GM18511 (cell line): Measurements from ENCODE around the gene RBM18.

Experiments
- ATAC-seq: cut with Tn5 transposase; IDR thresholded peaks from one replicate; pipeline ENCODE4 v1.9.1; 2021; ENCODE audit warnings: mild to moderate bottlenecking, moderate library complexity; ENCODE audit not compliant: unreplicated experiment

RBM18 gene

GRCh38 chr9:122261469-122261881, 3.2 kb downstream of the RBM18 start:
- ATAC-seq, result no peak

GRCh38 chr9:122258886-122259415, 5.7 kb downstream of the RBM18 start:
- ATAC-seq, result no peak

DNA sequence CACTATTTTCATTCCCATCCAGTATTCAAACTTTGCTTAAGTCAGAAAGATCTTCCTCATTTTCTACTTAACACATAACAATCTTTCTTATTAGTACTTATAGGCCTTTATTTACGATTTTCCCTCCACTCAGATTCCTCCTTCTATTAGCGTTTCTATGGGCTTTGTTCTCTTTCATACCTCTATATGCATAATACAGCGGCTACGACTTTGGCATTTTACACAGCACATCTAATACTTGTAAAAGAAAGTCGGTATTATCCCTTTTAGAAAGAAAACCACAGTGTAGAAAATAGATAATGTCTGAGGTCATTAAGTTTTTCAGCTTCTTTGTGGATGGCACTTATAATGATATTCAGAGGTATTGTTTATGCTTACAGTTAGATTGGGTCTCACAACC, 8.4 kb downstream of the RBM18 start:
- ATAC-seq, result no peak

GRCh38 chr9:122254761-122255160, 9.9 kb downstream of the RBM18 start:
- no peak for ATAC-seq

GRCh38 chr9:122252796-122253195, 11.8 kb downstream of the RBM18 start:
- no peak for ATAC-seq

GRCh38 chr9:122251351-122251750, 13.3 kb downstream of the RBM18 start:
- ATAC-seq, result no peak

DNA sequence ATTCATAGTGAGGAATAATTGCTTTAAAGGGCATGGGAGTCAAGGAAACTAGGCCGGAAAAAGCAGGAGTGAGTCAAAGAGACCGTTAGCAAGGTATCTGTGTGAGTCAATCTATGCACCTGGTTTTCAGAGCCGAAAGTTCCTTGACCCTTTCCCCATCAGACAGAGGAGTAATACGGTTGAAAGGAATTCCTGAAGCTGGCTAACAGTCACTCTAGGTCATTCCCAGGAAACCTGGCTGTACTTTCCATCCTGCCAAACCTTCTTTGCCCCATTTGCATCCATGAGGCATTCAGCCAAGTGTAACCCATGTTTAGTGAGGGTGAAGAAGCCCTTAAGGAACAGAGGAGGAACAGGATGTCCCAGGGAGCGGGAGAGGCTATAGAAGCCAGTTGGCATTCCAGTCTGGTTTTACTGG, 16.2 kb downstream of the RBM18 start:
- no peak for ATAC-seq

GRCh38 chr9:122246666-122247065, 18.0 kb downstream of the RBM18 start:
- no peak for ATAC-seq

DNA sequence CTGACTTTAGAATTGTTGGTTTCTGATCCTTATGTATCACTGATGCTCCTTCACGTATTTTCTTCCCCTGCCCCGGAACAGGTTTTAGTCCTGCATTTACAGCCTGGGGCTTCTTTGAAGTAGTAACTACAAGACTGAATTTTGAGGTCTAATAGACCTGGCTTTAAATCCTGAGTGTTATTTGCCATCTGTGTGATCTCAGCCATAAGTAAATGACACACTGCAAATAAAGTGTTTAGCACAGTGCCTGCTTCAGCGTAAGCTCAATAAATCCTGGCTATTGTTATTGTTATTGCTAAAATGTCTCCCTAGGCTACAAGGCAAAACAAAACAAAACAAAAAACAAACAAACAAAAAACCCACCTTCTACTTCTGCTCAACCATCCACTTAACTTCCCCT, 20.3 kb downstream of the RBM18 start:
- ATAC-seq, result no peak

DNA sequence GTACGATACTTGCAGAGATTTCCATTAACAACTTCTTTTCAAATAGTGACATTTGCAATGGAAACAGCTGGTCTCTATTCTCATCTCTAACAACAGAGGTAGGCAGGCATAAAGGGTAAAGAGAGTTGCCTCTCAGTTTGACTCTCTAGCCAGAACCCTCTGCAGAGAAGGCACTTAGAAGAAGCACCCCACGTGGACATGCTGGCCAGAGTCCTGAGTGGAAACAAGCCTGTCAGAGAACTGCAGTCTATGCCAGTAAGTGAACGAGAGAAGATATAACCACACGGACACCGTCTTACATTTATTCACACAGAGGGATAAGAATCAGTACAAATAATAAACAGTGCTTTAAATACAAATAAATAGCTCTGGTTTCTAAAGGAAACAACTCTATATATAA, 24.9 kb downstream of the RBM18 start:
- ATAC-seq, result no peak

DNA sequence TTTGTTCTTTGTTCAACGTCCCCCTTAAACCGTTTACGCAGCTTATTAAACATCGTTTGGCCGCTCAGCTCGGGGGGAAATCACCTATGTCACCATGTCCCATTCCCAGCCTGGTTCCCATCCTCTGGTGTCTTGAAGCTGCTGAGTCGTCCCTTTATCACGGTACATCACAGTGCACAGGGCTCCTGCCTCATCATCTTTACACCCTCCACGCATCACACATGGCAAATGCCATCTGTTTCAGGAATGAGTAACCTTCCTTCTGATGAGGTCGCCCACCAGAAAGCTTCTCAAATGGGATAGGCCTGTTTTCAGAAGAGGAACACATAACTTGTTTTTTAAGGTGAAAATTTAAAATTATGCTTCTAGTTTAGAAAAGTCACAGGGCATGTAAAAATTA, 28.0 kb downstream of the RBM18 start:
- no peak for ATAC-seq

- ATAC-seq, result no peak
Observed at GRCh38 chr9:122234022-122234748, 30.5 kb downstream of the RBM18 start.

- no peak for ATAC-seq
Observed at GRCh38 chr9:122232796-122233306, 31.8 kb downstream of the RBM18 start.

GRCh38 chr9:122229485-122229837, 35.2 kb downstream of the RBM18 start:
- ATAC-seq, result no peak

DNA sequence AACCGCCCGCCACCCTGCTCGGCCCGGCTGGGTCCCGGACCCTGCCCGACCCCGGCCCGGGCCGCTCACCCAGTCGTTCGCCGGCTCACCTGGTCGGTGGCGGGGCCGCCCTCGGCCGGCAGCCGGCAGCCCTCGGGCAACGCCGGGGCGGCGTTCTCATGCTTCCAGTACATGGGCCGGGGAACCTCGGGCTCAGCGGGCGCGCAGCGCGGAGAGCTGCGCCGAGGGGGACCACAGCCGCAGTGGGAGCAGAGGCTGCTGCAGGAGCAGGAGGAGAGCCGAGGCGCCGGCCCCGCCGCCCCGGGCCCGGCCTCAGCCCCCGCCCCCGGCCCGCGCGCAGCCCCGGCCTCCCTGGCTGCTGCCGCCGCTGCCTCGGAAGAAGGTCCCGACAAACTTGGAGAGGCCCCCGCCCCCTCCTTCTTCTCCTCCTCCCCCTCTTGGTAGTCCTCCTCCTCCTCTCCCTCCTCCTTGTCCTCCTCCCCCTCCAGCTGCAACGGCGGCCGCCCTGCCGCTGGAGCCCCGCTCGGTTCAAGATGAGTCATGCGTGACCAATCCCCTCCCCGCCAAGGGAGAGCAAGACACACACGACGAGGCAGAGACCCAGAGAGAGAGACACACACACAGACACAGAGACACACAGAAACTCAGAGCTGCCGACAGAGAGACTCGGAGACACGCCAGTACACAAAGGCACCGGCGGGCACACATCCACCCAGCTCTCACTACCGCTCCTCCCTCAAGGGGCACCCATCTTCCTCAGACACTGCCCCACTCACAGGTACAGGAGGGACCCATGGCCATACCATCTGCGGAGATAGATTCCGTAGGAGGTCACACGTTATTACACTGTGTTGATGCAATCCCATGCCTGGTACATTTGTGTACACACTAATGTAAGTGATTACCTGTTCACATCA, 35.8 kb downstream of the RBM18 start, which contains the start of gene LHX6:
Gene LHX6 (minus strand): TSS at position 390 of the 917 bp plus-strand sequence. CDS start 217 bp downstream, at position 173.
- no peak for ATAC-seq

DNA sequence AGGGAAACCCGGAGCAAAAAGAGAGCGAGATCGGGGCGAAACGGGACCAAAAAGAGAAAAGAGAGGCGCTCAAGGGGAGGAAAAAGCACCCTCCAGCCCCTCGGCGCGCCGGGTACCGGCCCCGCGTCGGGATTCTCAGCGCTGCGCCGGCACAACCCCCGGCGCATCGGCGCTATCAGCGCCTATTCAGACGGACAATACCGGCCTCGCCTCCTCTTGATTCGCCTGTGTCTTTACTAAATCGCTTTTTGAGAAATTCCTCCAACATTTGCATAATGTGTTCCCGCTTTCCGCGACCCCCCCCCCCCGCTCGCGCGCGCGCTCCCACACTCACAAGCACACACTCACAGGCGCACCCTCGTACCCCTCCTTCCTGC, 36.5 kb downstream of the RBM18 start:
- ATAC-seq, result no peak

- no peak for ATAC-seq
Observed at GRCh38 chr9:122227575-122227900, 37.1 kb downstream of the RBM18 start.

GRCh38 chr9:122226758-122227574, 37.7 kb downstream of the RBM18 start:
- ATAC-seq, result no peak

DNA sequence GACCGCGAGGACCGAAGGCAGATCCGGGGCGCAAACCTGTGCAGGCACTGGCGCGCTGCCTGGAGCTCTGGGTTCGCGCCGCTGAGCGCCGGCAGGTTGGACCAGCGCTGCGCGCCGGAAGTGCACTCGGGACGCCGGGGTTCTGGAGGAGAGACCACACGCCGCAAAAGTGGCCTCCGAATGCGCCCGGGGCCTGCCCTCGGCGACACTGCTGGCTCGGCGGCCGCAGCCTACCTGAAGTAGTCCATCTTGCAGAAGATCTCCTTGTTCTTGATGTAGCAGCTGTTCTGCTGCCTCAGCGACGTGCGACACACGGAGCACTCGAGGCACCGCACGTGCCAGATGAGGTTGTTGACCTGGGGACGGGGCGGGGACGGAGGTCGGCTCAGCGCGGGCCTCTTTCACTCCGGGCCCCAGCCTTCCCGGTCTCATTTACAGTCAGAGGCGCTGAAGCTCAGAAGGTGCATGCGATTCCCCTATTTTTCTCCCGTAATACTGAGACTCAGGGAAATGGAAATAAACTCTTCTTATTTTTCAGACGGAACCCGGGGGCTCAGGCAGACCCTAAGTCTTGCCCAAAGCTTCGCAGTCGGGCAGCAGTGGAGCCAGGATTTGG, 38.4 kb downstream of the RBM18 start:
- ATAC-seq, result no peak

DNA sequence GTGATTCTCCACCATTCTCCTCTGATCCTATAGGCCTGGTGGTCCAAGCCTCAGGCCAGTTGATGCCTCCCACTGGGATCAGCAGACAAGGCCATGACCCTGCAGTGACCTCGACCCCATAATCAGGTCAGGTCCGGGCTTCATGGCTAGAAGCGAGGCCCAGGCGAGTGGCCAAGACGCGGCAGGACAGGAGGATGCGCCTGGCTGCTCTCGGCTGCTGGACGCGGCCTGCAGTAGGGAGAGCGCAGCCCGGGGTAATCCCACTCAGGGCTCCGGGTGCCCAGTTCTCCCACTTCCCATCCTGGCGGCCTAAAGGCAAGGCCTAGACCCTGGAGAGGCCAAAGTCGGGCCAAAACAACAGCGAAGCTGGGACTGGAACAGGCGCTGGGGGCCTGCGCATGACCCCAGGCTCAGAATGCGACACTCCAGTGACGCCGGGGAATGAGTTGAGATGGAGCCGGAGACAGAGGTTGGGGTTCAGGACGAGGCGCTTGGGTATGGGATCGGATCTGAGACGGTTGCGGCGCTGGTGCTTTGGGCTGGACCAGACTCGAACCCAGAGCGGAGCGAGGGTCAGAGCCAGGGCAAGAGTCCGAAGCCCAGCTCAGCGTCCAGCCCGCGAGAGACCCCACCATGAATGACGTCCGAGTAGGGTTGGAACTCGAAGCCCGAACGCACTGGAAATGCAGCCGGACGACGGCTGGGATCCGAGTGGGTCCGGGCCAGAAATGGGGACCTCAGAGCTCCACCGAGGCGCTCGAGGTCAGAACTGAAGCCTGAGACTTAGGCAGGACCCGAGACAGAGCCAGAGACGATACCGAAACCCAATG, 39.1 kb downstream of the RBM18 start:
- ATAC-seq, result no peak
